Thyroid gland (tissue), 4 donors: ENCODE measurements around the gene TMEM170B. TPM values are rescaled to one million over a fixed set of nuclear protein-coding genes. Genes with fewer than 3 reads are reported as not detected.

Experiments
- DNase-seq, 2 donors: peaks; one replicate each; pipeline ENCODE4 v3.0.0-alpha.2; 2019
- H3K27ac ChIP-seq, 3 donors: fragments of 200-600 bp; sonication (generic); 1 replicate in 2 of 3; 2 replicates in 1 of 3; pipeline ENCODE4 v1.5.1; 2016 to 2019; ENCODE audit warnings: mild to moderate bottlenecking in 1 of 3, moderate library complexity in 1 of 3
- H3K27me3 ChIP-seq: fragments of 200-600 bp; sonication (generic); one replicate; pipeline ENCODE4 v1.5.1; 2019
- H3K36me3 ChIP-seq, 2 donors: fragments of 200-600 bp; sonication (generic); one replicate each; pipeline ENCODE4 v1.5.1; 2016 to 2019
- H3K4me1 ChIP-seq, 2 donors: fragments of 200-600 bp; sonication (generic); one replicate each; pipeline ENCODE4 v1.5.1; 2017 to 2019
- H3K4me3 ChIP-seq, 3 donors: fragments of 200-600 bp; sonication (generic); replicated peaks in 1 of 3; 1 replicate in 2 of 3; 2 replicates in 1 of 3; pipeline ENCODE4 v1.5.1; 2016; ENCODE audit warnings: mild to moderate bottlenecking in 1 of 3
- H3K9me3 ChIP-seq: fragments of 200-600 bp; sonication (generic); one replicate; pipeline ENCODE4 v1.5.1; 2017
- CTCF ChIP-seq, 6 experiments: fragments of 200-600 bp in 3 of 6; fragments of 450-650 bp in 3 of 6; sonication (generic) in 3 of 6; IDR thresholded peaks; one replicate each; pipeline ENCODE4 v1.5.1; 2016 to 2019; ENCODE audit warnings: antibody characterized with exemption in 6 of 6, mild to moderate bottlenecking in 2 of 6, inconsistent platforms in 1 of 6, moderate library complexity in 1 of 6
- POLR2A ChIP-seq, 2 donors: fragments of 450-650 bp; IDR thresholded peaks; one replicate each; pipeline ENCODE4 v1.6.1; 2017; ENCODE audit warnings: antibody characterized with exemption in 2 of 2, mild to moderate bottlenecking in 2 of 2, moderate library complexity in 1 of 2
- WGBS, 2 donors: methylation state at CpG; one replicate each; pipeline ENCODE4 v1.1.5; 2017; 5-methylcytosine and 5-hydroxymethylcytosine counted together
- intact Hi-C: fragments of 100-400 bp; cut with DNase I; formaldehyde crosslinking; loops from one replicate; pipeline ENCODE4 v1.15.1; 2023
- small RNA-seq: library from RNA; depleted of rRNA; stranded (forward); fragments of <200 nt; gene quantifications from one replicate; pipeline ENCODE3, GENCODE V24; 2016
- total RNA-seq, 4 donors: library from RNA; depleted of rRNA; stranded (reverse); fragments of >200 nt; gene quantifications; one replicate each; pipeline ENCODE4 v1.2.3, GENCODE V29; 2016

The TMEM170B gene
- total RNA-seq, 4 donors from 2014 or later = 6.6 to 12.7 (median 7.7) TPM

- WGBS, 2 donors = 92 to 93% methylated on average over 11 of the region's 11 CpGs
- Histone ChIP-seq H3K27me3 (no peaks in the 10 kb centered on the region), H3K4me1 (peaks cover 5 to 15% of the 10 kb centered on the region in 2 donors), H3K4me3 (no peak overlapping the region), H3K27ac (peak overlapping the region in 2 of 3 donors; percentile 18 to 70), H3K9me3 (no peaks in the 10 kb centered on the region), H3K36me3 (no peaks in the 10 kb centered on the region)
- no peak for DNase-seq
- intact Hi-C loops = no loop called here
- no peak for TF ChIP-seq POLR2A (IDR thresholded peaks at IDR 0.05)
- no peak for TF ChIP-seq CTCF (IDR thresholded peaks at IDR 0.05)
These were observed 95.4 kb downstream of the TMEM170B start for GRCh38 chr6:11632795-11633511.

Small RNA genes within 50 kb of the gene (small RNA-seq; reads per million reads assigned to genes)
- gene RNU1-64P = not detected

Other genes with a start within 250 kb of the TMEM170B start
- gene ADTRP, start 241.1 kb downstream of the TMEM170B start, total RNA-seq = 1 to 10 TPM in 1 of 4 donors, under 1 TPM in 1, not detected in 2; 0.40 to 3.5 TPM